H1 (cell line): ENCODE measurements around the gene TMEM150B. TPM values are rescaled to one million over a fixed set of nuclear protein-coding genes. Genes with fewer than 3 reads are reported as not detected.

ENCODE experiments used
- CTCF ChIA-PET: fragments of 300-600 bp; sonication (Branson Sonifier 250); formaldehyde crosslinking; loops from one replicate; lab custom pipeline; 2021; ENCODE audit not compliant: partially characterized antibody; lab: Charles Lee
- POLR2A ChIA-PET: fragments of 300-600 bp; sonication (Branson Sonifier 250); formaldehyde crosslinking; loops from one replicate; lab custom pipeline; 2021; ENCODE audit warnings: inconsistent platforms; ENCODE audit not compliant: partially characterized antibody; lab: Charles Lee
- DNase-seq, 2 experiments: peaks; one replicate each; pipeline versions ENCODE4 v3.0.0 to v3.0.0-alpha.2; 2010 to 2022; ENCODE audit warnings: low spot score in 2 of 2, low read depth in 1 of 2, mixed read lengths in 1 of 2
- FAIRE-seq: peaks from 2 replicates; lab custom pipeline; 2011; peaks lifted over from hg19 to GRCh38; lab: Jason Lieb, UNC
- H2AFZ ChIP-seq: 2 replicates; pipeline ENCODE4 v1.8.1; 2012; ENCODE audit warnings: low read length, inconsistent platforms
- H2AK5ac ChIP-seq: 2 replicates; pipeline ENCODE4 v1.6.1; 2013; ENCODE audit warnings: low read depth, low read length
- H2BK120ac ChIP-seq: replicated peaks from 2 replicates; pipeline ENCODE3; 2013; ENCODE audit warnings: low read depth, low read length, inconsistent platforms
- H2BK12ac ChIP-seq: 2 replicates; pipeline ENCODE4 v1.6.1; 2013; ENCODE audit warnings: low read depth, low read length
- H2BK15ac ChIP-seq: 2 replicates; pipeline ENCODE4 v1.6.1; 2013; ENCODE audit warnings: low read length
- H2BK20ac ChIP-seq: 2 replicates; pipeline ENCODE4 v1.6.1; 2013; ENCODE audit warnings: low read length
- H2BK5ac ChIP-seq: 2 replicates; pipeline ENCODE4 v1.6.1; 2013; ENCODE audit warnings: low read depth, low read length
- H3K14ac ChIP-seq: 2 replicates; pipeline ENCODE4 v1.6.1; 2013; ENCODE audit warnings: inconsistent platforms; ENCODE audit not compliant: insufficient read length
- H3K18ac ChIP-seq: 2 replicates; pipeline ENCODE4 v1.6.1; 2013; ENCODE audit warnings: low read length; ENCODE audit errors: extremely low read depth
- H3K23ac ChIP-seq: 2 replicates; pipeline ENCODE4 v1.6.1; 2013; ENCODE audit warnings: inconsistent platforms; ENCODE audit not compliant: insufficient read length
- H3K23me2 ChIP-seq: 2 replicates; pipeline ENCODE4 v1.6.1; 2013; ENCODE audit warnings: low read depth, low read length
- H3K27ac ChIP-seq: 2 replicates; pipeline ENCODE4 v1.6.1; 2011; ENCODE audit warnings: low read depth, low read length, inconsistent platforms
- H3K27me3 ChIP-seq, 4 experiments: replicated peaks in 1 of 4; 1 replicate in 1 of 4; 2 replicates in 3 of 4; pipeline versions ENCODE4 v1.6.1 to v1.8.1; 2011 to 2013; ENCODE audit warnings: low read length in 3 of 4, mild to moderate bottlenecking in 3 of 4, inconsistent platforms in 2 of 4, mixed read lengths in 2 of 4, moderate library complexity in 1 of 4; ENCODE audit not compliant: control insufficient read depth in 3 of 4, insufficient read depth in 3 of 4; ENCODE audit errors: extremely low read depth in 1 of 4
- H3K36me3 ChIP-seq, 4 experiments: 2 replicates each; pipeline versions ENCODE4 v1.6.1 to v1.8.1; 2011 to 2013; ENCODE audit warnings: mild to moderate bottlenecking in 4 of 4, low read length in 3 of 4, moderate library complexity in 2 of 4, control low read depth in 1 of 4, inconsistent platforms in 1 of 4; ENCODE audit not compliant: insufficient read depth in 4 of 4, control insufficient read depth in 2 of 4
- H3K4ac ChIP-seq: replicated peaks from 2 replicates; pipeline ENCODE3; 2013; ENCODE audit warnings: low read length, low read depth, mixed read lengths, inconsistent platforms; ENCODE audit not compliant: insufficient read length
- H3K4me1 ChIP-seq, 4 experiments: replicated peaks in 1 of 4; 1 replicate in 1 of 4; 2 replicates in 3 of 4; pipeline versions ENCODE4 v1.6.1 to v1.8.1; 2011 to 2013; ENCODE audit warnings: low read length in 3 of 4, inconsistent platforms in 2 of 4, mixed read lengths in 1 of 4; ENCODE audit not compliant: insufficient read depth in 4 of 4, control insufficient read depth in 3 of 4
- H3K4me2 ChIP-seq, 2 experiments: 2 replicates each; pipeline versions ENCODE4 v1.6.1 to v1.8.1; 2011 to 2013; ENCODE audit warnings: low read depth in 2 of 2, low read length in 2 of 2, control low read depth in 1 of 2, inconsistent platforms in 1 of 2, mild to moderate bottlenecking in 1 of 2; ENCODE audit not compliant: insufficient read depth in 1 of 2
- H3K4me3 ChIP-seq, 4 experiments: fragments of 200-600, 300-600 bp in 1 of 4; sonication (generic), shearing (Covaris generic), sonication (Bioruptor Twin) in 1 of 4; 2 replicates each; pipeline versions ENCODE4 v1.5.1 to v1.8.1; 2011 to 2016; ENCODE audit warnings: low read length in 4 of 4, low read depth in 3 of 4, control low read depth in 2 of 4, inconsistent platforms in 2 of 4, mild to moderate bottlenecking in 2 of 4, mixed read lengths in 1 of 4, moderate library complexity in 1 of 4; ENCODE audit not compliant: insufficient read depth in 2 of 4; ENCODE audit errors: extremely low read depth in 1 of 4
- H3K56ac ChIP-seq: replicated peaks from 2 replicates; pipeline ENCODE3; 2013; ENCODE audit warnings: low read depth, mild to moderate bottlenecking, mixed read lengths, low read length, inconsistent platforms; ENCODE audit not compliant: insufficient read length
- H3K79me1 ChIP-seq: 2 replicates; pipeline ENCODE4 v1.6.1; 2013; ENCODE audit warnings: low read depth, low read length, control low read depth
- H3K79me2 ChIP-seq, 2 experiments: 2 replicates each; pipeline versions ENCODE4 v1.6.1 to v1.8.1; 2012 to 2013; ENCODE audit warnings: low read length in 2 of 2, mild to moderate bottlenecking in 2 of 2, inconsistent platforms in 1 of 2; ENCODE audit not compliant: insufficient read depth in 2 of 2, control insufficient read depth in 1 of 2
- H3K9ac ChIP-seq, 4 experiments: replicated peaks in 1 of 4; 1 replicate in 1 of 4; 2 replicates in 3 of 4; pipeline versions ENCODE4 v1.6.1 to v1.8.1; 2011 to 2013; ENCODE audit warnings: low read depth in 3 of 4, low read length in 3 of 4, control low read depth in 2 of 4, mild to moderate bottlenecking in 2 of 4, moderate library complexity in 2 of 4, inconsistent platforms in 1 of 4; ENCODE audit errors: extremely low read depth in 1 of 4
- H3K9me3 ChIP-seq, 2 experiments: 2 replicates each; pipeline versions ENCODE4 v1.6.1 to v1.8.1; 2012 to 2013; ENCODE audit warnings: mild to moderate bottlenecking in 2 of 2, moderate library complexity in 2 of 2, control low read depth in 1 of 2, inconsistent platforms in 1 of 2, low read depth in 1 of 2, low read length in 1 of 2, mixed read lengths in 1 of 2; ENCODE audit not compliant: insufficient read depth in 2 of 2
- H4K20me1 ChIP-seq, 2 experiments: replicated peaks in 1 of 2; 2 replicates each; pipeline versions ENCODE3 to v1.8.1; 2011 to 2013; ENCODE audit warnings: inconsistent platforms in 2 of 2, low read length in 2 of 2, mild to moderate bottlenecking in 1 of 2; ENCODE audit not compliant: insufficient read depth in 2 of 2, control insufficient read depth in 1 of 2
- H4K5ac ChIP-seq: 2 replicates; pipeline ENCODE4 v1.6.1; 2013; ENCODE audit warnings: low read length, low read depth, mixed read lengths, inconsistent platforms; ENCODE audit not compliant: insufficient read length
- H4K8ac ChIP-seq: 2 replicates; pipeline ENCODE4 v1.8.0; 2013; ENCODE audit warnings: mild to moderate bottlenecking, moderate library complexity, low read length, inconsistent platforms; ENCODE audit not compliant: insufficient read depth; ENCODE audit errors: extremely low read depth
- H4K91ac ChIP-seq: replicated peaks from 2 replicates; pipeline ENCODE3; 2013; ENCODE audit warnings: low read length, mixed read lengths, inconsistent platforms; ENCODE audit not compliant: insufficient read length
- JUN ChIP-seq: IDR thresholded peaks from 2 replicates; pipeline ENCODE4 v1.6.1; 2011; ENCODE audit warnings: low read depth, mild to moderate bottlenecking, improper control_type of control experiment, low read length
- MAFK ChIP-seq: IDR thresholded peaks from 2 replicates; pipeline ENCODE4 v1.6.1; 2012; ENCODE audit warnings: low read depth, mild to moderate bottlenecking, improper control_type of control experiment, low read length
- NANOG ChIP-seq: IDR thresholded peaks from 2 replicates; pipeline ENCODE4 v1.6.1; 2011; ENCODE audit warnings: low read length, low read depth, mild to moderate bottlenecking, inconsistent platforms; ENCODE audit not compliant: insufficient read depth, poor library complexity, severe bottlenecking
- SRF ChIP-seq: IDR thresholded peaks from 2 replicates; pipeline ENCODE4 v1.6.1; 2011; ENCODE audit warnings: mild to moderate bottlenecking, low read depth, low read length, moderate library complexity
- WGBS, 2 experiments: shearing (Covaris generic) in 1 of 2; methylation state at CpG; one replicate each; pipeline versions ENCODE4 v1.1.6 to v1.1.7; 2013 to 2015; ENCODE audit warnings: low lambda C conversion rate in 2 of 2, mixed read lengths in 2 of 2, inconsistent platforms in 1 of 2, low coverage in 1 of 2, missing lambda C conversion rate in 1 of 2; ENCODE audit not compliant: insufficient replicate concordance in 2 of 2, insufficient coverage in 1 of 2, insufficient read length in 1 of 2; ENCODE audit errors: extremely low coverage in 1 of 2, missing lambda C conversion rate in 1 of 2; 5-methylcytosine and 5-hydroxymethylcytosine counted together
- polyA plus RNA-seq, 7 experiments: library from polyadenylated mRNA; depleted of rRNA in 3 of 7; stranded (reverse) in 5 of 7; unstranded in 2 of 7; fragments of >200 nt in 5 of 7; fragments of 200-250 nt in 2 of 7; gene quantifications; 1 replicate in 5 of 7; 2 replicates in 1 of 7; 4 replicates in 1 of 7; pipeline versions ENCODE4 v1.2.1 to v1.2.3, GENCODE V29; 2011 to 2013; ENCODE audit warnings: missing spikeins in 2 of 7, mixed read lengths in 2 of 7
- total RNA-seq: library from RNA; stranded (reverse); fragmentation: NEBNext Ultra II Directional; extraction: Animal tissue kit (Norgen Biotek cat#: 25700); gene quantifications from 2 replicates; pipeline ENCODE4 v1.2.1, GENCODE V29; 2021

The TMEM150B gene
- total and polyA plus RNA-seq, 2 of the 8 experiments (the other 6 are each of a cell fraction or from before 2014, with no cell fraction given), result 0.41 to 0.91 TPM

DNA sequence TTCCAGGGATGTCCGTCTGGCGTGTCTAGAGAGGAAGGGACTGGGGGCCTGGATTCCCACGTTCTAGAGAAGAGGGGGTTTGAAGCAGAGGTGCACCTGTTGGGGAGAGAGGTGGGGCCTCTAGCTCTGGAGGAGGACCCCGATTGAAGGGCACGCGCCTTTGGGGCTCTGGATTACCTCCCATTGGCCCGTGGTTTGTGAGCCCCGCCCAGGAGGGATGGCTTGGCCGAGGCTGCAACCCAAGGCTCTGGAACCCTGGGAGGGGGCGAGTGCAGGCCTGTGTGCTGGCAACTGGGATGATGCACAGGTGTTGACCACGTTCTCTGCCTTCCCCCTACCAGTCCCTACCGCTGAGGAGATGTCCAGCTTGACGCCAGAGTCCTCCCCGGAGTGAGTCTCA is 20.2 kb downstream of the TMEM150B start:
- no peaks in the 10 kb centered on the region for H3K79me2 ChIP-seq
- H2BK120ac ChIP-seq, result no peak overlapping the region
- no peak overlapping the region for H2BK15ac ChIP-seq
- CTCF ChIA-PET, result interaction anchor here (0.9 kb wide), 1 partner anchor 145 kb away, joined by 3 read pairs; no protein-coding TSS in a partner anchor
- no peak for FAIRE-seq
- no peak overlapping the region for H3K18ac ChIP-seq
- H4K8ac ChIP-seq, result no peak overlapping the region
- H4K91ac ChIP-seq, result no peak overlapping the region
- peak in 1 of 2 experiments; percentile 71 for DNase-seq
- no peaks in the 10 kb centered on the region for H3K27me3 ChIP-seq
- H3K4me1 ChIP-seq, result peaks cover 0 to 8% (median 3%) of the 10 kb centered on the region in 4 experiments; a peak in 3 of 7 replicates
- H3K27ac ChIP-seq, result no peak overlapping the region
- no peaks in the 10 kb centered on the region for H3K9me3 ChIP-seq
- H3K36me3 ChIP-seq, result peaks cover 21 to 54% (median 39%) of the 10 kb centered on the region in 4 experiments
- no peak overlapping the region for H3K4me2 ChIP-seq
- 0 out of 2 replicates have a peak overlapping the region, but pooled peaks have one; percentile 2 for H2BK12ac ChIP-seq
- TF ChIP-seq SRF (no peak), NANOG (no peak), MAFK (no peak), JUN (no peak)
- H4K5ac ChIP-seq, result no peak overlapping the region
- H3K23ac ChIP-seq, result no peak overlapping the region
- H2BK20ac ChIP-seq, result no peak overlapping the region
- H3K4ac ChIP-seq, result no peak overlapping the region
- H3K79me1 ChIP-seq, result no peaks in the 10 kb centered on the region; the same call in 1 of the 2 replicates
- H3K23me2 ChIP-seq, result peaks cover 2% of the 10 kb centered on the region; the same call in 1 of the 2 replicates
- no peak overlapping the region for H3K56ac ChIP-seq
- H3K9ac ChIP-seq, result no peak overlapping the region
- peaks cover 0 to 5% of the 10 kb centered on the region in 2 experiments for H4K20me1 ChIP-seq
- no peak overlapping the region for H3K4me3 ChIP-seq
- no peak overlapping the region for H2AK5ac ChIP-seq
- POLR2A ChIA-PET, result interaction anchor here (0.5 to 1.7 kb wide), 6 partner anchors 12 to 102 kb away, joined by 3 read pairs; partner anchors contain the start of genes HSPBP1 and KMT5C
- H2AFZ ChIP-seq, result no peak overlapping the region
- no peak overlapping the region for H3K14ac ChIP-seq
- WGBS, 2 experiments, result 84% methylated on average over 14 of the region's 14 CpGs; no CpG with 5 or more reads in 1 of the 2 experiments
- H2BK5ac ChIP-seq, result no peak overlapping the region
